Fibroblast of lung (primary cell): Measurements from ENCODE around the gene F2RL3. TPM values are rescaled to one million over a fixed set of nuclear protein-coding genes. Genes with fewer than 3 reads are reported as not detected.

ENCODE experiments used
- DNase-seq, 2 donors: peaks; one replicate each; pipeline versions ENCODE4 v3.0.0 to v3.0.0-alpha.2; 2010; ENCODE audit warnings: low read depth in 2 of 2
- H2AFZ ChIP-seq: 2 replicates; pipeline ENCODE4 v1.5.1; 2012; ENCODE audit warnings: low read length, control low read depth, inconsistent platforms
- H3K27ac ChIP-seq: 2 replicates; pipeline ENCODE4 v1.5.1; 2011; ENCODE audit warnings: low read length, control low read depth; ENCODE audit not compliant: insufficient read depth
- H3K27me3 ChIP-seq: 2 replicates; pipeline ENCODE4 v1.5.1; 2011; ENCODE audit warnings: mild to moderate bottlenecking, low read length; ENCODE audit not compliant: control insufficient read depth, insufficient read depth
- H3K36me3 ChIP-seq: 2 replicates; pipeline ENCODE4 v1.5.1; 2011; ENCODE audit warnings: low read length; ENCODE audit not compliant: control insufficient read depth, insufficient read depth
- H3K4me1 ChIP-seq: 2 replicates; pipeline ENCODE4 v1.5.1; 2011; ENCODE audit warnings: low read length; ENCODE audit not compliant: control insufficient read depth, insufficient read depth; ENCODE audit errors: extremely low read depth
- H3K4me2 ChIP-seq: 2 replicates; pipeline ENCODE4 v1.5.1; 2011; ENCODE audit warnings: low read length, control low read depth; ENCODE audit not compliant: insufficient read depth; ENCODE audit errors: extremely low read depth
- H3K4me3 ChIP-seq, 4 experiments: fragments of 200-600 bp in 1 of 4; sonication (generic) in 1 of 4; replicated peaks in 1 of 4; 2 replicates each; pipeline ENCODE4 v1.5.1; 2011 to 2016; ENCODE audit warnings: low read length in 4 of 4, low read depth in 3 of 4, mild to moderate bottlenecking in 3 of 4, control low read depth in 2 of 4, inconsistent platforms in 1 of 4, mixed read lengths in 1 of 4; ENCODE audit not compliant: insufficient read depth in 1 of 4; ENCODE audit errors: control extremely low read depth in 1 of 4
- H3K79me2 ChIP-seq: 2 replicates; pipeline ENCODE4 v1.5.1; 2012; ENCODE audit warnings: mild to moderate bottlenecking, low read length, inconsistent platforms; ENCODE audit not compliant: control insufficient read depth, insufficient read depth
- H3K9ac ChIP-seq: 2 replicates; pipeline ENCODE4 v1.5.1; 2011; ENCODE audit warnings: mild to moderate bottlenecking, low read length, control low read depth; ENCODE audit not compliant: insufficient read depth
- H3K9me3 ChIP-seq: 2 replicates; pipeline ENCODE4 v1.5.1; 2012; ENCODE audit warnings: low read depth, low read length; ENCODE audit not compliant: control insufficient read depth, insufficient read depth
- H4K20me1 ChIP-seq: 2 replicates; pipeline ENCODE4 v1.5.1; 2011; ENCODE audit warnings: low read length; ENCODE audit not compliant: control insufficient read depth, insufficient read depth; ENCODE audit errors: extremely low read depth
- EZH2 ChIP-seq: IDR thresholded peaks from 2 replicates; pipeline ENCODE4 v1.5.1; 2012; ENCODE audit warnings: low read length, control low read depth, mild to moderate bottlenecking; ENCODE audit errors: missing control alignments
- polyA plus RNA-seq, 2 donors: library from polyadenylated mRNA; depleted of rRNA in 1 of 2; stranded (reverse) in 1 of 2; unstranded in 1 of 2; fragments of >200 nt; gene quantifications; 2 replicates each; pipeline ENCODE4 v1.2.1, GENCODE V29; 2011 to 2012; ENCODE audit warnings: missing spikeins in 1 of 2
- total RNA-seq: library from RNA; depleted of rRNA; stranded (reverse); fragments of >200 nt; gene quantifications from 2 replicates; pipeline ENCODE4 v1.2.1, GENCODE V29; 2014
- TF ChIP-seq, protein P1 (sequence below), 2 donors: IDR thresholded peaks in 1 of 2; conservative IDR thresholded peaks in 1 of 2; 1 replicate in 1 of 2; 2 replicates in 1 of 2; pipeline ENCODE4 v1.5.1; 2011 to 2012; ENCODE audit warnings: low read length in 2 of 2, control low read depth in 1 of 2, inconsistent platforms in 1 of 2, low read depth in 1 of 2, mild to moderate bottlenecking in 1 of 2

F2RL3 gene
- total and polyA plus RNA-seq, 2 donors (not counting 1 experiment from before 2014, with no cell fraction given): under 0.01 to 0.01 TPM

DNA sequence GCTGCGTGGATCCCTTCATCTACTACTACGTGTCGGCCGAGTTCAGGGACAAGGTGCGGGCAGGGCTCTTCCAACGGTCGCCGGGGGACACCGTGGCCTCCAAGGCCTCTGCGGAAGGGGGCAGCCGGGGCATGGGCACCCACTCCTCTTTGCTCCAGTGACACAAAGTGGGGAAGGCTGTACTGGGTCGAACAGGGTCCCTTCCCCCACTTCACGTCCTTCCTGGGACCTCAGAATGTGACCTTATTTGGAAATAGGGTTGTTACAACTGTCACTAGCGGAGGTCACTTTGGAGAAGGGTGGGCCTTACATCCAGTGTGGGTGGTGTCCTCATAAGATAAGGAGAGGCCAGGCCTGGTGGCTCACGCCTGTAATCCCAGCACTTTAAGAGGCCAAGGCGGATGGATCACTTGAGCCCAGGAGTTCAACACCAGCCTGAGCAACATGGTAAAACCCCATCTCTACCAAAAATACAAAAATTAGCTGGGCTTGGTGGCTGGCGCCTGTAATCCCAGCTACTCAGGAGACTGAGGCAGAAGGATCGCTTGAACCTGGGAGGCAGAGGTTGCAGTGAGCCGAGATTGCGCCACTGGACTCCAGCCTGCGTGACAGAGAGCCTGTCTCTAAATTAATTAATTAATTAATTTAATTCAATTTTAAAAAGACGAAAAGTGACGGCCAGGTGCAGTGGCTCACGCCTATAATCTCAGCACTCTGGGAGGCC lies 1.8 kb downstream of the F2RL3 start:
- Histone ChIP-seq H3K4me3 (no peak overlapping the region), H3K9me3 (no peaks in the 10 kb centered on the region), H3K27me3 (no peaks in the 10 kb centered on the region), H3K27ac (no peak overlapping the region), H3K9ac (no peak overlapping the region), H3K79me2 (no peaks in the 10 kb centered on the region), H2AFZ (no peak overlapping the region), H3K36me3 (no peaks in the 10 kb centered on the region), H3K4me2 (no peak overlapping the region), H4K20me1 (no peaks in the 10 kb centered on the region), H3K4me1 (no peaks in the 10 kb centered on the region)
- TF ChIP-seq, protein P1, sequence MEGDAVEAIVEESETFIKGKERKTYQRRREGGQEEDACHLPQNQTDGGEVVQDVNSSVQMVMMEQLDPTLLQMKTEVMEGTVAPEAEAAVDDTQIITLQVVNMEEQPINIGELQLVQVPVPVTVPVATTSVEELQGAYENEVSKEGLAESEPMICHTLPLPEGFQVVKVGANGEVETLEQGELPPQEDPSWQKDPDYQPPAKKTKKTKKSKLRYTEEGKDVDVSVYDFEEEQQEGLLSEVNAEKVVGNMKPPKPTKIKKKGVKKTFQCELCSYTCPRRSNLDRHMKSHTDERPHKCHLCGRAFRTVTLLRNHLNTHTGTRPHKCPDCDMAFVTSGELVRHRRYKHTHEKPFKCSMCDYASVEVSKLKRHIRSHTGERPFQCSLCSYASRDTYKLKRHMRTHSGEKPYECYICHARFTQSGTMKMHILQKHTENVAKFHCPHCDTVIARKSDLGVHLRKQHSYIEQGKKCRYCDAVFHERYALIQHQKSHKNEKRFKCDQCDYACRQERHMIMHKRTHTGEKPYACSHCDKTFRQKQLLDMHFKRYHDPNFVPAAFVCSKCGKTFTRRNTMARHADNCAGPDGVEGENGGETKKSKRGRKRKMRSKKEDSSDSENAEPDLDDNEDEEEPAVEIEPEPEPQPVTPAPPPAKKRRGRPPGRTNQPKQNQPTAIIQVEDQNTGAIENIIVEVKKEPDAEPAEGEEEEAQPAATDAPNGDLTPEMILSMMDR (conservative IDR thresholded peaks at IDR 0.05 in 1 of 2, IDR thresholded peaks at IDR 0.05 in 1 of 2; ENCODE audit: low read depth in 1 of 2, low read length in 2 of 2): no peak
- no peak for TF ChIP-seq EZH2
- DNase-seq: no peak

GRCh38 chr19:16891696-16892382 lies 3.0 kb downstream of the F2RL3 start:
- no peak overlapping the region for H3K9ac ChIP-seq
- H3K79me2 ChIP-seq: no peaks in the 10 kb centered on the region
- no peak overlapping the region for H3K4me3 ChIP-seq
- no peak overlapping the region for H3K27ac ChIP-seq
- TF ChIP-seq, protein P1 (conservative IDR thresholded peaks at IDR 0.05 in 1 of 2, IDR thresholded peaks at IDR 0.05 in 1 of 2; ENCODE audit: low read depth in 1 of 2, low read length in 2 of 2): no peak
- no peak for TF ChIP-seq EZH2
- no peaks in the 10 kb centered on the region for H4K20me1 ChIP-seq
- H3K9me3 ChIP-seq: no peaks in the 10 kb centered on the region
- H3K4me1 ChIP-seq: no peaks in the 10 kb centered on the region
- DNase-seq: no peak
- H3K4me2 ChIP-seq: no peak overlapping the region
- H3K36me3 ChIP-seq: no peaks in the 10 kb centered on the region
- H3K27me3 ChIP-seq: no peaks in the 10 kb centered on the region
- H2AFZ ChIP-seq: no peak overlapping the region

DNA sequence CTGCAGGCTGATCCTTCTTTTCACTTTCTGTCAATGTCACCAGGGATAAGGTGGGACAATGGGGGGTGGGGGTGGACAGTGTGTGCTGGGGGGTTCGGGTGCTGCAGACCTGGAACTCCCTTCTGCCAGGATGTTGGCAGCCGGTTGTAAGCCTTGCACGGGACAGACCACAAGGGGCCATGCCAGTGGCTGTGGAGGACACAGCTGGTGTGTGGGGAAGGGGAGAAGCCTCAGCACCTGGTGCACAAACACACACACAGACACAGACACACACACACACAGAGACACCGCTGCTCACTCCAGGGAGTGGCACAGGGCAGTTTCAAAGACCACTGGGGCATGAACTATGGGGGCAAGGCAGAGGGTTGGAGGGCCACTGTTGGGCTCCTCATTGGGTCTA lies 3.6 kb downstream of the F2RL3 start:
- Histone ChIP-seq H2AFZ (no peak overlapping the region), H3K4me2 (no peak overlapping the region)
- TF ChIP-seq, protein P1 (conservative IDR thresholded peaks at IDR 0.05 in 1 of 2, IDR thresholded peaks at IDR 0.05 in 1 of 2; ENCODE audit: low read depth in 1 of 2, low read length in 2 of 2): no peak
- TF ChIP-seq EZH2: no peak

More for the DNA sequence above, 3.6 kb downstream of the F2RL3 start:
- no peaks in the 10 kb centered on the region for H3K9me3 ChIP-seq
- H3K4me1 ChIP-seq: no peaks in the 10 kb centered on the region
- H3K4me3 ChIP-seq: no peak overlapping the region
- H4K20me1 ChIP-seq: no peaks in the 10 kb centered on the region
- H3K27me3 ChIP-seq: no peaks in the 10 kb centered on the region
- H3K27ac ChIP-seq: no peak overlapping the region
- H3K9ac ChIP-seq: no peak overlapping the region
- DNase-seq: no peak
- H3K36me3 ChIP-seq: no peaks in the 10 kb centered on the region
- no peaks in the 10 kb centered on the region for H3K79me2 ChIP-seq
